ENCODE measurements around the gene ADGRF3.
A peak's percentile ranks its signal among the peaks of the same experiment; 100 is the strongest.
"Not testable (repeated sequence)": the region's sequence is repeated elsewhere in the genome, so short reads cannot be mapped to it uniquely, and the experiment has no call there.

Gene ADGRF3, protein sequence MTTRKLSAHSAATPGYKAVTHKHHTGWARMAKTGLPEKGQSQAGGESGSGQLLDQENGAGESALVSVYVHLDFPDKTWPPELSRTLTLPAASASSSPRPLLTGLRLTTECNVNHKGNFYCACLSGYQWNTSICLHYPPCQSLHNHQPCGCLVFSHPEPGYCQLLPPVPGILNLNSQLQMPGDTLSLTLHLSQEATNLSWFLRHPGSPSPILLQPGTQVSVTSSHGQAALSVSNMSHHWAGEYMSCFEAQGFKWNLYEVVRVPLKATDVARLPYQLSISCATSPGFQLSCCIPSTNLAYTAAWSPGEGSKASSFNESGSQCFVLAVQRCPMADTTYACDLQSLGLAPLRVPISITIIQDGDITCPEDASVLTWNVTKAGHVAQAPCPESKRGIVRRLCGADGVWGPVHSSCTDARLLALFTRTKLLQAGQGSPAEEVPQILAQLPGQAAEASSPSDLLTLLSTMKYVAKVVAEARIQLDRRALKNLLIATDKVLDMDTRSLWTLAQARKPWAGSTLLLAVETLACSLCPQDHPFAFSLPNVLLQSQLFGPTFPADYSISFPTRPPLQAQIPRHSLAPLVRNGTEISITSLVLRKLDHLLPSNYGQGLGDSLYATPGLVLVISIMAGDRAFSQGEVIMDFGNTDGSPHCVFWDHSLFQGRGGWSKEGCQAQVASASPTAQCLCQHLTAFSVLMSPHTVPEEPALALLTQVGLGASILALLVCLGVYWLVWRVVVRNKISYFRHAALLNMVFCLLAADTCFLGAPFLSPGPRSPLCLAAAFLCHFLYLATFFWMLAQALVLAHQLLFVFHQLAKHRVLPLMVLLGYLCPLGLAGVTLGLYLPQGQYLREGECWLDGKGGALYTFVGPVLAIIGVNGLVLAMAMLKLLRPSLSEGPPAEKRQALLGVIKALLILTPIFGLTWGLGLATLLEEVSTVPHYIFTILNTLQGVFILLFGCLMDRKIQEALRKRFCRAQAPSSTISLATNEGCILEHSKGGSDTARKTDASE

DNA sequence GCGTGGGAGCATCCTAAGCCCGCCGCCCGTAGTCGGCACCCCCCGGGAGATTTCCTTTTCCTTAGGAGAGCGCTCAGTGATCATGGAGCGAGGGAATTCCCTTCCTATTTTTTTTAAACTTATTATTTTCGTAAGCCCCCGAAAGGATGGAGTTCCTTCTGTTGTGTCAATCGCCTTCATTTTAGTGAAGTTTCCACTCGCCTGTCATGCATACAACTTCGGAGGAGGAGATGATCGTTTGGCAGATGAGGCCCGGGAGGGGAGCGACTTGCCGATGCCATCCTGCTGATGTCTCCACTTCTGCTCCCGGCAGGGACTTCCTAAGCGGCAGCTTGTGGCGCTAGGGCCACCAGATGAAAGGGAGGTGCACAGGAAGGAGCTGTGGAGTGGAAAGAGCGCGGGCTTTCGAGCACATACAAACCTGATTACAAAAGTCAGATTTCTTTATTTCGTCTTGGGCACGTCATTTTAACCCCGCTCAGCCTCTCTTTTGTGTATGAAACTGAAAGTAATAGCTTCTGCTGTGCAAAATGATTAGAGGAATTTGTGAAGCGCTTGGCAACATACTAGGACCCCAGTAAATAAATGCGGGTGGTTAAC is at the start of gene ADGRF3:
ADGRF3 (minus strand) TSS at position 336 of the 600 bp plus-strand sequence. CDS start 555 bp downstream, outside the sequence.
- Histone ChIP-seq H3K4me2 (peak within 1 kb of the TSS; percentile 90), H3K27ac (peak within 1 kb of the TSS; percentile 88), H3K4me1 (peaks cover 35% of the 10 kb centered on the region), H3K36me3 (peaks cover 14% of the 10 kb centered on the region; the same call in 1 of the 2 replicates), H3K9ac (peak within 1 kb of the TSS; percentile 91), H3K27me3 (no peaks in the 10 kb centered on the region), H3K4me3 (peak within 1 kb of the TSS; percentile 87), H3K9me3 (no peaks in the 10 kb centered on the region), H4K20me1 (peaks cover 45% of the 10 kb centered on the region)
- no peak for TF ChIP-seq Cebpa-rat (IDR thresholded peaks at IDR 0.05)

DNA sequence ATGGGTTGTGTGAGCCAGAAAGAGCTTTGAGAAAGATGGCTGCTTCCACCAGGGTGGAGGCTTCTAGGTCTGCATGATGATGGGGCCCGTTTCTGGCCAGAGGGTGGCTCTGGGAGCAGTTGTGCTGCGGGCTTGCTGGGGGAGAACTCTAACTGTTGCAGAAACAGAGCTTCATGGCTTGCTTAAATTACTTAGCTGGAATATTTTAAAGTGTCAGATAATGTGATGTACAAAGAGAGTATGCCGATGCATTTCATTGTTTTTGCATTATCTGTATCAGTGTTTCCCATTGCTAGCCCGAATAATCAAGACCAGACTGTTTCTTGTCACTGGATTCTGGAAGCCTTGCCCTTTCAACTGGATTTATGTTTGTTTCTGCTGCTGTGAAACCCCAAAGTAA is 48.8 kb upstream of the ADGRF3 start:
- TF ChIP-seq Cebpa-rat (IDR thresholded peaks at IDR 0.05) = no peak
- Histone ChIP-seq H4K20me1 (0 out of 2 replicates have a peak, but pooled peaks cover 5% of the 10 kb centered on the region), H3K4me2 (no peak overlapping the region), H3K27ac (no peak overlapping the region), H3K27me3 (no peaks in the 10 kb centered on the region), H3K9me3 (no peaks in the 10 kb centered on the region), H3K9ac (no peak overlapping the region), H3K36me3 (peaks cover 38% of the 10 kb centered on the region), H3K4me3 (no peak overlapping the region), H3K4me1 (peaks cover 14% of the 10 kb centered on the region)

DNA sequence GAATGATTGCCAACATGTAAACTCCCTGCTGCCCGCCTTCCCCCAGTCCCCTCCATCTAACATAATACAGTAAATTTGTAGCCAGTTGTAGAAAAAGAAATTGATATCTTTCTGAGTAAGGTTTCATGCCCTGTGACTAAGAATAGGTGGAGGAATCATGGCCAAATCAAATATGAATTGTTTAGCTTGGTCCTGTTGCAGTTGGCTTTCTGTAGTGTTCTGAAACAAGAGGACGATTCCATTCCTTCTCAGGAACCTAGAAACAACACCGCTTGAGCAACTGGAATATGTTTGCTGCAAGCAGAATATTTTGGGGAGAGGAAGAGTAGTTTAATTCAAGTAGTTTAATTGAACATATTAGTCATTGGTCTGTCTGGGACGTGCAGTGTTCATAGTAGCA is 48.1 kb upstream of the ADGRF3 start:
- peaks cover 42% of the 10 kb centered on the region for H3K36me3 ChIP-seq
- H3K27me3 ChIP-seq = no peaks in the 10 kb centered on the region
- no peak overlapping the region for H3K4me2 ChIP-seq
- no peak overlapping the region for H3K4me3 ChIP-seq
- no peak overlapping the region for H3K27ac ChIP-seq
- no peak for TF ChIP-seq Cebpa-rat (IDR thresholded peaks at IDR 0.05)
- H4K20me1 ChIP-seq = 0 out of 2 replicates have a peak, but pooled peaks cover 5% of the 10 kb centered on the region
- H3K4me1 ChIP-seq = peaks cover 7% of the 10 kb centered on the region
- no peak overlapping the region for H3K9ac ChIP-seq
- H3K9me3 ChIP-seq = no peaks in the 10 kb centered on the region

DNA sequence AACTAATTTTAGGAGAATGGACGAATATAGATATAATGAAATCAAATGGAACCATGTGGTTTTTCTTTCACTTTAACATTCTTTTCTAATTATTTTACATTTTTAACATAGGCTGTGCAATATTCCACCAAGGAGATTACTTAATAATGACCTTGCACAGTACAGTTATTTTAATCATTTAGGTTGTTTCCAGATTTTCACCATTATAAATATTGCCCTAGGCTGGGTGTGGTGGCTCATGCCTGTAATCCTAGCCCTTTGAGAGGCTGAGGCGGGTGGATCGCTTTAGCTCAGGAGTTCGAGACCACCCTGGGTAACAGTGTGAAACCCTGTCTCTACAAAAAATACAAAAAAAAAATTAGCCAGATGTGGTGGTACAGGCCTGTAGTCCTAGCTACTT is 40.6 kb upstream of the ADGRF3 start:
- H3K4me1 ChIP-seq = no peaks in the 10 kb centered on the region
- H3K4me2 ChIP-seq = no peak overlapping the region
- H3K9me3 ChIP-seq = no peaks in the 10 kb centered on the region
- no peak overlapping the region for H3K9ac ChIP-seq
- H4K20me1 ChIP-seq = 0 out of 2 replicates have a peak, but pooled peaks cover 5% of the 10 kb centered on the region
- H3K27me3 ChIP-seq = no peaks in the 10 kb centered on the region
- peaks cover 76% of the 10 kb centered on the region for H3K36me3 ChIP-seq
- no peak overlapping the region for H3K27ac ChIP-seq
- no peak for TF ChIP-seq Cebpa-rat (IDR thresholded peaks at IDR 0.05)
- no peak overlapping the region for H3K4me3 ChIP-seq

DNA sequence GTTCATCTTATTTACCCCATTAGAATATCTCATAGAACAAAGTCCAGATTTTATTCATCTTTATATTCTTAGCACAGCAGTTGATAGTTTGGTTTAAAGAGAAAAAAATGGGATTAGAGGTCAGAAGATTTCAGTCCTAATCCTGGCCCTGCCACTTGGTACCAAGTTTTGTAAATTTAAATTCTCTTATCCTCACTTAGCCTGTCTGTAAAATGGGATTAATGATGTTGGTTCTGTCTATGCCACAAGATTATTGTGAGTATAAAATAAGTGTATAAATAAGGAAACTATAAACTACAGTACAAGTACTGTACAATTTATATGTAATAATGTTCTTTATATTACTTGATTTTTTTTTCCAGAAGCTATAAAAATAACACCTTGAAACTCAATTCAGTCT is 38.0 kb upstream of the ADGRF3 start:
- no peaks in the 10 kb centered on the region for H4K20me1 ChIP-seq
- H3K27me3 ChIP-seq = no peaks in the 10 kb centered on the region
- TF ChIP-seq Cebpa-rat (IDR thresholded peaks at IDR 0.05) = no peak
- H3K36me3 ChIP-seq = peaks cover 77% of the 10 kb centered on the region
- no peaks in the 10 kb centered on the region for H3K4me1 ChIP-seq
- H3K27ac ChIP-seq = no peak overlapping the region
- H3K4me2 ChIP-seq = no peak overlapping the region
- H3K9ac ChIP-seq = no peak overlapping the region
- no peaks in the 10 kb centered on the region for H3K9me3 ChIP-seq
- no peak overlapping the region for H3K4me3 ChIP-seq

DNA sequence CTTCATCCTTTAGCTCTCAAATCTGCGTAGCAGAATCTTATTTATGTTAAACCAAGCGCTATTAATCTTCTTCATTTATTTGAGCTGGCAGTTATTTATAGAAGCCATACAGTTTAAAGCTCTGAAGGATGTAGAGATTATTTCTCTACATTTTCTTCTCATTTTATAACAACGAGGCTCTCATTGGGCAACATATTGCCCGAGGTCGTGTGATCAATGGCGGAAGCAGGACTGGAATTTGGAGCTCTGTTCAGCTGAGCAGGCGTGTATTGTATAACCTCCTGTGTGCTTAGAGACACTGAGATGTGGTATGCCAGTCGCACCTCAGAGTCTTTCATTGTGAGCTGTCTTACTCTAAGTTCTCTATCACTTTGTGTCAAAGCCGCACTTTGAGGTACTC is 37.6 kb upstream of the ADGRF3 start:
- Histone ChIP-seq H3K27ac (no peak overlapping the region), H3K9ac (no peak overlapping the region), H4K20me1 (no peaks in the 10 kb centered on the region), H3K4me2 (no peak overlapping the region), H3K27me3 (no peaks in the 10 kb centered on the region), H3K4me1 (no peaks in the 10 kb centered on the region), H3K4me3 (no peak overlapping the region), H3K9me3 (no peaks in the 10 kb centered on the region), H3K36me3 (peaks cover 77% of the 10 kb centered on the region)
- no peak for TF ChIP-seq Cebpa-rat (IDR thresholded peaks at IDR 0.05)

DNA sequence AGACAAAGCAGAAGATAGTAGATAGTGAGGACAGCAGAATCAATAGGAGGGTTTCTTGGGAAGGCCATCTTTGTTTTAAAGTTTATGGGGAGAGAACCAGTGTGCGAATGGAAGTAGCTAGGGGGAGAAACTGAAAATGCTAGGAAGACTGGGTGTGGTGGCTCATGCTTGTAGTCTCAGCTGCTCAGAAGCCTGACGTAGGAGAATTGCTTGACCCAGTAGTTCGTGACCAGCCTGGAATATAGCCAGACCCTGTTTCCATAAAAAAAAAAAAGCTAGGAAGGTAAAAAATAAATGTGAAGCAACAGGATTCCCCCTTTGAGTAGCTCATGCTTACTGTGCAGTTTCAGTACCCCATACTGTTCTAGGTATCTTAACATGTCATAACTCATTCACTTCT is 36.0 kb upstream of the ADGRF3 start:
- Histone ChIP-seq H3K4me1 (peaks cover 9% of the 10 kb centered on the region), H3K36me3 (peaks cover 78% of the 10 kb centered on the region), H3K4me3 (no peak overlapping the region), H3K4me2 (no peak overlapping the region), H4K20me1 (no peaks in the 10 kb centered on the region), H3K27me3 (no peaks in the 10 kb centered on the region), H3K9me3 (no peaks in the 10 kb centered on the region), H3K27ac (no peak overlapping the region), H3K9ac (no peak overlapping the region)
- TF ChIP-seq Cebpa-rat (IDR thresholded peaks at IDR 0.05) = no peak

DNA sequence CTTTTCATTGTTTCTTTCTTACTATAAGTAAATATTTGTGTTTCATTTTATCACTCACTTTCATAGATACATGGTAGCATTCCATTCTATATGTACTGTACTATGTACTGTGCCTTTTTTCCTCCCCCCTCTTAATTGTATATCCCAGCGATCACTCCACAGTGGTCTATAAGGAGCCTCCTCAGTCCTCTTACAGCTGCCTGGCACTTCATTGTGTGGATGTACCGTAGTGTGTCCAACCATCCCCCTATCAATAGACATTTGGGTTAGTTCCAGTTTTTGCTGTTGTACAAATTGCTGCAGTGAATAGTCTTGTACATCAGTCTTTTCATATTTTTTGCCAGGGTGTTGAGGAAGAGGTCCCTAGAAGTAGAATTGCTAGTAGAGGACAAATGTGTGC is 33.7 kb upstream of the ADGRF3 start:
- Histone ChIP-seq H3K36me3 (peaks cover 83% of the 10 kb centered on the region), H4K20me1 (no peaks in the 10 kb centered on the region), H3K4me3 (no peak overlapping the region), H3K27ac (no peak overlapping the region), H3K9ac (no peak overlapping the region), H3K4me2 (no peak overlapping the region), H3K9me3 (peaks cover 6% of the 10 kb centered on the region; the same call in 1 of the 2 replicates), H3K4me1 (peaks cover 24% of the 10 kb centered on the region), H3K27me3 (no peaks in the 10 kb centered on the region)
- no peak for TF ChIP-seq Cebpa-rat (IDR thresholded peaks at IDR 0.05)

DNA sequence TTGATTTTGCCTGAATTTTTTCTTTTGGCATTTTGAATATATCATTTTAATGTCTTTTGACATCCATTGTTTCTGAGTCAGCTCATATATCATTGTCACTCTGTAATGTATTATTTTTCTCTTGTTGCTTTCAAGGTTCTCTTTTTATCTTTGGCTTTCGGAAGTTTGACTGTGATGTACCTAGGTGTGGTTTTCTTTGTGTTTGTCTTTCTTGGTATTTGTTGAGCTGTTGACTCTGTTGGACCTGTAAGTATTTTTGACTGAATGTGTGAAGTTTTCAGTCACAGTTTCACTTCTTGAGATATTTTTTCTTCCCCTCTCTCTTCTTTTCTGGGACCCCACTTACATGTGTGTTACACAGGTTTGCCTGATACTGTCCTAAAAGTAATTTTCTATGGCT is 30.2 kb upstream of the ADGRF3 start:
- H3K27me3 ChIP-seq = no peaks in the 10 kb centered on the region
- peaks cover 11% of the 10 kb centered on the region; the same call in 1 of the 2 replicates for H3K9me3 ChIP-seq
- H4K20me1 ChIP-seq = no peaks in the 10 kb centered on the region
- H3K4me2 ChIP-seq = 0 out of 2 replicates have a peak overlapping the region, but pooled peaks have one; percentile 41
- TF ChIP-seq Cebpa-rat (IDR thresholded peaks at IDR 0.05) = no peak
- H3K9ac ChIP-seq = no peak overlapping the region
- no peak overlapping the region for H3K27ac ChIP-seq
- H3K4me3 ChIP-seq = no peak overlapping the region
- peaks cover 59% of the 10 kb centered on the region for H3K4me1 ChIP-seq
- peaks cover 76% of the 10 kb centered on the region for H3K36me3 ChIP-seq

DNA sequence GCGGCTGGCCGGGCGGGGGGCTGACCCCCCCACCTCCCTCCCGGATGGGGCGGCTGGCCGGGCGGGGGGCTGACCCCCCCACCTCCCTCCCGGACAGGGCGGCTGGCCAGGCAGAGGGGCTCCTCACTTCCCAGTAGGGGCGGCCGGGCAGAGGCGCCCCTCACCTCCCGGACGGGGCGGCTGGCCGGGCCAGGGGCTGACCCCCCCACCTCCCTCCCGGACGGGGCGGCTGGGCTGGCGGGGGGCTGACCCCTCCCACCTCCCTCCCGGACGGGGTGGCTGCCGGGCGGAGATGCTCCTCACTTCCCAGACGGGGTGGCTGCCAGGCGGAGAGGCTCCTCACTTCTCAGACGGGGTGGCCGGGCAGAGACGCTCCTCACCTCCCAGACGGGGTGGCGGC is 24.3 kb upstream of the ADGRF3 start:
- not testable (repeated sequence) for H3K27me3 ChIP-seq, H3K4me3 ChIP-seq, H3K9ac ChIP-seq, H3K27ac ChIP-seq, H4K20me1 ChIP-seq, H3K4me2 ChIP-seq
- Histone ChIP-seq H3K9me3 (peaks cover 15% of the 10 kb centered on the region; the same call in 1 of the 2 replicates), H3K36me3 (peaks cover 66% of the 10 kb centered on the region), H3K4me1 (peaks cover 41% of the 10 kb centered on the region)

DNA sequence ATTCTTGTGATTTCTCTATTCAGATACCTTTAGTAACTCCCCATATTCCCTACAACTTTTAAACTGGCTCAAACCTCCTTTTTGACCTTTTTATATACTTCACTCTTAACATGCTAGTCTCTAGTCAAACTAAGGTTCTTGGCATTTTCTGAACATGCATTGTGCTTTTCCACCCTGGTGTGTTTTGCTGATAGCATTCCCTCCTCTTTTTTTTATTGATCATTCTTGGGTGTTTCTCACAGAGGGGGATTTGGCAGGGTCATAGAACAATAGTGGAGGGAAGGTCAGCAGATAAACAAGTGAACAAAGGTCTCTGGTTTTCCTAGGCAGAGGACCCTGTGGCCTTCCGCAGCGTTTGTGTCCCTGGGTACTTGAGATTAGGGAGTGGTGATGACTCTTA is 23.1 kb upstream of the ADGRF3 start:
- peaks cover 28% of the 10 kb centered on the region for H3K4me1 ChIP-seq
- H4K20me1 ChIP-seq, H3K9ac ChIP-seq, H3K27ac ChIP-seq, H3K27me3 ChIP-seq, H3K4me3 ChIP-seq, H3K4me2 ChIP-seq: not testable (repeated sequence)
- H3K36me3 ChIP-seq = peaks cover 63% of the 10 kb centered on the region
- H3K9me3 ChIP-seq = peaks cover 15% of the 10 kb centered on the region; the same call in 1 of the 2 replicates
